NB4 (cell line): Measurements from ENCODE around the gene CROCC2.
A peak's percentile ranks its signal among the peaks of the same experiment; 100 is the strongest.

Source experiments
- MYC ChIP-seq: IDR thresholded peaks from 2 replicates; pipeline ENCODE4 v1.6.1; 2011; ENCODE audit warnings: low read depth, low read length
- POLR2A ChIP-seq: IDR thresholded peaks from 2 replicates; pipeline ENCODE4 v1.6.1; 2011; ENCODE audit warnings: mild to moderate bottlenecking; ENCODE audit not compliant: insufficient read length; ENCODE audit errors: extremely low read depth
- TF ChIP-seq, protein P1 (sequence below): IDR thresholded peaks from one replicate; pipeline ENCODE4 v1.5.1; 2012; ENCODE audit warnings: low read depth, low read length

DNA sequence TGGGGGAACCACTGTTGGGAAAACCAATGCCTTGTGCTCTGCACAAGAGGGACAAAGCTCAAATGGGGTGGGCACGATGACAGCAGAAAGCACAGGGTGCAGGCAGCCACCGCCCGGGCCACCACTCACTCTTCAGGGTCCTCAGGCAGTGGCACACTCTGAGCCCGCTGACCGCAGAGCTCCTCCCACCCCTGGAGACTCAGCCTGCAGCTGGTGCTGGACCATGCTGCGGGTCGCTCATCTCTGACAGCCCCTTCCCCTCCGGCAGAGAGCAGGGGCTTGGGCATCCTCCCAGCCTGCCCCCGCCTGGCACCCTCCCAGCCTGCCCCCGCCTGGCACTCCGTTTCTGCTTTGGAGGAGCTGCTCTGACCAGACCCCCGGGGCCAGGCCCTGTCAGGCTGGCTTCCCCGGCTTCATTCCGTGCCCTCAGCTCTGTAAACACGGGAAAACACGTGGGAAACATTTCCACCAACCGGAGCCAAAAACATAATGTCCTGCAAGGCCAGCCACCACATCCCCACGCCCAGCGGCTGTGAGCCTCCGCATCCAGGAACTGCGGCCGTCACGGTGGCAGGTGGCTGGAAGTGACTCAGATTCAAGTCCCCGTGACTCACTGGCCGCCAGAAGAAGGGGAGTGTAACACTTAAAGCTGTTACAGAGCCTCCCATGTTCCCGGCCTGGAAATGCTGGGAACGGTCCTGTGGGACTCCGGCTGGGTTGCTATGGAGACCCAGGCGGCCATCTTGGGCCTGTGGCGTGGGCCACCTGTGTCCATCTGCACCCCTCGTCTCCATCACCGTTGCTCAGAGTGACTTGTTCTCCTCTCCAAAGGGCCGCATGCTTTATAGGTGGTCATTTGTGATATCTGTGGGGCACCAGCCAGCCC is 85.5 kb downstream of the CROCC2 start:
- TF ChIP-seq, protein P1, sequence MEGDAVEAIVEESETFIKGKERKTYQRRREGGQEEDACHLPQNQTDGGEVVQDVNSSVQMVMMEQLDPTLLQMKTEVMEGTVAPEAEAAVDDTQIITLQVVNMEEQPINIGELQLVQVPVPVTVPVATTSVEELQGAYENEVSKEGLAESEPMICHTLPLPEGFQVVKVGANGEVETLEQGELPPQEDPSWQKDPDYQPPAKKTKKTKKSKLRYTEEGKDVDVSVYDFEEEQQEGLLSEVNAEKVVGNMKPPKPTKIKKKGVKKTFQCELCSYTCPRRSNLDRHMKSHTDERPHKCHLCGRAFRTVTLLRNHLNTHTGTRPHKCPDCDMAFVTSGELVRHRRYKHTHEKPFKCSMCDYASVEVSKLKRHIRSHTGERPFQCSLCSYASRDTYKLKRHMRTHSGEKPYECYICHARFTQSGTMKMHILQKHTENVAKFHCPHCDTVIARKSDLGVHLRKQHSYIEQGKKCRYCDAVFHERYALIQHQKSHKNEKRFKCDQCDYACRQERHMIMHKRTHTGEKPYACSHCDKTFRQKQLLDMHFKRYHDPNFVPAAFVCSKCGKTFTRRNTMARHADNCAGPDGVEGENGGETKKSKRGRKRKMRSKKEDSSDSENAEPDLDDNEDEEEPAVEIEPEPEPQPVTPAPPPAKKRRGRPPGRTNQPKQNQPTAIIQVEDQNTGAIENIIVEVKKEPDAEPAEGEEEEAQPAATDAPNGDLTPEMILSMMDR, result no peak
- TF ChIP-seq POLR2A, result no peak
- peak; percentile 43; the same call in 1 of the 2 replicates for TF ChIP-seq MYC
